Hematopoietic multipotent progenitor cell treated with erythropoietin and hydrocortisone succinate and interleukin-3 and kit ligand, for 8 days (in vitro differentiated cells): Measurements from ENCODE around the gene CLDN15.
"Not testable (repeated sequence)": the region's sequence is repeated elsewhere in the genome, so short reads cannot be mapped to it uniquely, and the experiment has no call there.

Experiments used
- DNase-seq: peaks from one replicate; pipeline ENCODE4 v3.0.0-alpha.2; 2015

The CLDN15 gene, protein sequence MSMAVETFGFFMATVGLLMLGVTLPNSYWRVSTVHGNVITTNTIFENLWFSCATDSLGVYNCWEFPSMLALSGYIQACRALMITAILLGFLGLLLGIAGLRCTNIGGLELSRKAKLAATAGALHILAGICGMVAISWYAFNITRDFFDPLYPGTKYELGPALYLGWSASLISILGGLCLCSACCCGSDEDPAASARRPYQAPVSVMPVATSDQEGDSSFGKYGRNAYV

DNA sequence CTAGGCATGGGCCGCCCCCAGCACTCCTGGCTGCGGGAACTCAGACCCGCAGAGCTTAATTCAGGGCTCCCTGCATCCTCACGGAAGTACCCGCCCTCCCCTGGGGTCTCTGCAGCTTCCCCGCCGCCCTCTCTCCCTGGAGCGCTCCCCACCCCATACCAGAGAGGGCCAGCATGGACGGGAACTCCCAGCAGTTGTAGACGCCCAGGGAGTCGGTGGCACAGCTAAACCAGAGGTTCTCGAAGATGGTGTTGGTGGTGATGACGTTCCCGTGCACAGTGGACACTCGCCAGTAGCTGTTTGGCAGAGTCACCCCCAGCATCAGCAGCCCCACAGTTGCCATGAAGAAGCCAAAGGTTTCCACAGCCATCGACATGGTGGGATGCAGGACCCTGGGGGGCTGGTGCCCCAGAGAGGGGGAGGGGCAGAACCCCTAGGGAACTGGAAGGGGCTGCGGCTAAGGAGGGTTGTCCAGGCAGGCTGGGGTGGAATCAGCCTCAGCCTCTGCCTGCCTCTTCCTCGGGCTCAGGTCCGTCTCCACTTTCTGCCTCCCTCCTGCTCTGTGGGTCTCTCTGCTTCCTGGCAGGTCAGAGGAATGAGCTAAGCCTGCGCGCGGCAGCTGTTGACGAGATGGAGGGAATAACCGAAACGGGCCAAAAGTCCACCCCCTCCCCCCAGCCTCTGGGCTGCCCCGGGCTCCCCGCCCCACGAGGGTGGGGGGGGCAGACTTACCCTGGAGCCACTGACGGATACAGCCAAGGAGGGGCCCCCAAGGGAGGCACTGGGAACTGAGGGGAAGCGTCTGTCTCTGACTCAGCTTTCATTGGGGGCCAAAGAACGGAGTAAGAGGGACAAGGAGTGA, at the start of gene CLDN15:
CLDN15 (minus strand) TSS at position 597 of the 862 bp plus-strand sequence; CDS start at position 376, 221 bp downstream.
- DNase-seq, result no peak

DNA sequence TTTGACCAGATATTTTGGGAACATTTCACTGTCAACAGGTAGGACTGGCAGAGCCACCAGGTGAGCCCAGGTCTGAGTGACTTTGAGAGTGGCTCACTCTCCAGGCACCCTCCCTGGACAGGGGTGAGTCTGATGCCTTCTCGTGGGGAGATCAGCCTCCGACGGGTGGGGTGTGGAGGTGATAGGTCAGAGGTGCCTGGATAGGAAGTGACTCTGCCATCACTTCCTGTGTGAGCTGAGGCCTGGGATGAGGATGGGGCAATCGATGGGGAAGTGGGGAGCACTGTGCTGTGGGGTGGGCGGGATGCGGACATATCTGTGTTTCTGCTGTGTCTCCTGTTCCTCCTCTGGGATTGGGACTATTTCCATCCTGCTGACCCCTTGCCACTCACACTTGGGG, 49.4 kb upstream of the CLDN15 start:
- no peak for DNase-seq

DNA sequence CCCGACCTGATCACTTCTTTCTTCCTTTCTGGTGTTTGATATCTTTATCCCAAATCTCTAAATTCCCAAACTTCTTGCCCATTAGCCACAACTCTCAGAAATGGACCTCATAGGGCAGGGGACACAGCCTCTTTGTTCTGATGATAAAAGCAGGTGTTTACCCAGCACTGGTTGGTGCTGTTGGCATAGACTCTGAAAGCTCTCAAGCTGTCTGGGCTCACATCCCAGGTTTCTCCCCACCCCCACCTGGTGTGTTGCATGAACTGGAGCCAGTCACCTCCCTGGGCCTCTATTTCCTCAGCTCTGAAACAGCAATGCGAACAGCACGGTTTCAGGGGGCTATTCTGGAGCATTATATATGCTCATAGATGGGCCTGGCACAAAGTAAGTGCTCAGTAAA, 48.3 kb upstream of the CLDN15 start:
- DNase-seq, result not testable (repeated sequence)

DNA sequence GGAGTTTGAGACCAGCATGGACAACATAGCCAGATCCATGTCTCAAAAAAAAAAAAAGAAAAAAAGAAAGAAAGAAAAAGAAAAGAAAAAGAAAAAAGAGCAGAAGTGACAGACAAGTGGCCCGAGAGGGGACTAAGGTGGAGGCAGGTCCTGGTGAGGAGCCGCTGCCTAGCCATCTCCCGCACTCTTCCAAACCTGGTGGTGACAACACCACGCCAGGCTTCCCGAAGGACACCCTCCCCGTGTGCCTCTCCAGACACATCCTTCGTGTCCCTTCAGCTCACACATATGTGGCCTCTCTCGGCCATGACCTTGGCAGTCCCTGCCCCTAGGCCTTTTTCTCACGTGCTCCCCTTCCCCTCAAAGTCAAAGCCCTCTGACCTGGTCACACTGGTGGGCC, 47.6 kb upstream of the CLDN15 start:
- no peak for DNase-seq

DNA sequence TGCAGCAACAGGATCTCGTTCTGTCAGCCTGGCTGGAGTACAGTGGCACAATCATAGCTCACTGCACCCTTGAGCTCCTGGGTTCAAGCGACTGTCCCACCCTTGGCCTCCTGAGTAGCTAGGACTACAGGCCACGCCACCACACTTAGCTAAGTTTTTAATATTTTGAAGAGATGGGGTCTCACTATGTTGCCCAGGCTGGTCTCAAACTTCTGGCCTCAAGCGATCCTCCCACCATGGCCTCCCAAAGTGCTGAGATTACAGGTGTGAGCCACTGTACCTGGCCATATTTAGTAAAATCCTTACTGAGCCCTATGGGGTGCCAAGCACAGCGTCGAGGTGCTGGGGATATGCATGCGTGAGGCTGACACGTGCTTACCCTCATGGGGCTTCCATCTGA, 43.3 kb upstream of the CLDN15 start:
- not testable (repeated sequence) for DNase-seq

DNA sequence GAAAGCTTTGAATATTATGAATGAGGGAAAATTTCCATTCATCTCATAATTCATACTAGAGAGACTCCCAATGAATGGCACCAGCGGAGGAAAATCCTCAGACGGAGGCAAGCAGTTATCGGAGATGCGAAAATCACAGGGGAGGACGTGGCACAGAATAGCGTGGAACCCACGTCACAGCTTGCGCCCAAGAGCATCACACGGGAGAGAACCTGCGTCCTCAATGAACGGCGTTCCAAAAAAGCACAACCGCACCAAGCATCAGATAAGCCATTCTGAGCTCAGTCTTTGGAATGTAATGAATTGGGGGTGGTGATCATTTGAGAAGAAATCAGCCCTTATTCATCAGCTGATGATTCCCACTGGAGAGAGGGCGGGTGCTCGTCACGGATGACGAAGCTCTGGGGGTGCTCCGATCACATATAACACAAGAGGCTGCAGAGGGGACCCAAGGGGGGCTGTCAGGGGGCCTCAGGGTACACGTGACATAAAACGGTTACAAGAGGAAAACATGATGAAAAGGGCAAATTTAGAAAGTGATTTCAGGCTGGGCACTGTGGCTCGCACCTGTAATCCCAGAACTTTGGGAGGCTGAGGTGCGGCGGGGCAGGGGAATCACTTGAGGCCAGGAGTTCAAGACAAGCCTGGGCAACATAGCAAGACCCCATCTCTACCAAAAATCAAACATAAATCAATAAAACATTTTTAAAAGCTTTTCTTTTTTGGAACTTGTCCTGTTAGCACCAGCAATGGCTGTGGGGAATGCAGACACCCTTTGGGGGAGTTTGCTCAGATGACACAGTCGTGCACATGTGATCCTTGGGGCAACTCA, 41.1 kb upstream of the CLDN15 start:
- no peak for DNase-seq

DNA sequence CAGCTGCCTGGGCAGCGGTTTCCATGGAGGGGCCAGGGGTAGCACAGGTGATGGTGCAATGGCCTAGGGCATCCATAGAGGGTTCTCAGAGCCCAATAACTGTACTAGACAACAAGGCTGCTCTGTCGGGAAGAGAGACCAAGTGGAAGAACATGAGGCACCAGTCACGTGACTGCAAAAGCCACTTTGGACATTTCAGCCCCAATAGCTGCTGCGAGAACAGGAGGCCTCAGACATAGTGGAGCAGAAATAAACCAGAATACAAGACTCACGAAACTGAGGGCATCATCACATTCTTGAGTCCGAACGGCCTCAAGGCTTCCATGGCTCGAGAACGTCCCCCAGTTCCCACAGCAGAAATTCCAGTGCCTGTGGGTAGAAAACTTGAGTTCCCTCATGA, 39.6 kb upstream of the CLDN15 start:
- no peak for DNase-seq

DNA sequence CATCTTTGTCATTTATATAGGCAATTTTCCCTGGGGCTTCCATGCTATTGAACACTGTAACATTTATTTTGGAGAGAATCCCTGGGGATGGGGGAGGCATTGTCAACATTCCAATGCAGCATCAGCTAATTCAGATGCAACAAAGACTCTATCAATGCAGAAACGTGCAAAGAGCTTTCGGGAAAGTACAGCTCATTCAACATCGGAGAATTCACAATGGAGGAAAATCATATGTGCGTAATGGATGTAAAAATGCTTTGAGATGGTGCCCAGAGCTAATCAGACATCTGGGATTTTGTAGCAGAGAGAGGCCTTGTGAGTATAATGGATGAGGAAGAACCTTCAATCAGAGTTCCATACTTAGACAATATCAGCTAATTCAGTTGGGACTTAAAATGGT, 35.6 kb upstream of the CLDN15 start:
- DNase-seq, result no peak

DNA sequence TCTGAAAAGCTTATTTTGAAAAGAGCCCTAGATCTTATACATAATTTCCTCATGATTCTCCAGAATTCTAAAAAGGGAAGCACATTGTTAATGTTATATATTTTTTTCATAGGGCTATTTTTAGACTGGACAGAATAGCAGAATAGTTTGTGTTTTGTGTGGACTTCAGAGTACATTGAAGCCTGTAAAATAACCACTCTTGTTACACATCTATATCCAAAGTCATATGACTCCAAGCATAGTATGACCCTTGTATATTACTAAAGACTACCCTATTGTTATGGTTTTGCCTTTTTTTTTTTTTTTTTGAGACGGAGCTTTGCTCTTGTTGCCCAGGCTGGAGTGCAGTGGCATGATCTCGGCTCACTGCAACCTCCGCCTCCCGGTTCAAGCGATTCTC, 33.4 kb upstream of the CLDN15 start:
- no peak for DNase-seq

DNA sequence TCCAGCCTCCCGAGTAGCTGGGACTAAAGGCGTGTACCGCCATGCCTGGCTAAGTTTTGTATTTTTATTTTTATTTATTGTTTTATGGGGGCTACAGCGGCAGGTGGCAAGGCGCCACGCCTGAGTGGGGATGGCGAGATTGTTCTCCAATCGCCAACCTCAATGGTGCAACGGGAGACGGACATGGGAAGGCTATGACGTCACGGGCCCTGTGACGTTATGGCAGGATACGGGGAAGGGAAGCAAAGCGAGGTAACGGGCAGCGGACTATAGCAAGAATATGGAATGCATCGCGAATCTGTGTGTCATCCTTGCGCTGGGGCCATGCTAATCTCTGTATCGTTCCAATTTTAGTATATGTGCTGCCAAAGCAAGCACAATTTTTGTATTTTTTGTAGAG, 32.1 kb upstream of the CLDN15 start:
- no peak for DNase-seq

DNA sequence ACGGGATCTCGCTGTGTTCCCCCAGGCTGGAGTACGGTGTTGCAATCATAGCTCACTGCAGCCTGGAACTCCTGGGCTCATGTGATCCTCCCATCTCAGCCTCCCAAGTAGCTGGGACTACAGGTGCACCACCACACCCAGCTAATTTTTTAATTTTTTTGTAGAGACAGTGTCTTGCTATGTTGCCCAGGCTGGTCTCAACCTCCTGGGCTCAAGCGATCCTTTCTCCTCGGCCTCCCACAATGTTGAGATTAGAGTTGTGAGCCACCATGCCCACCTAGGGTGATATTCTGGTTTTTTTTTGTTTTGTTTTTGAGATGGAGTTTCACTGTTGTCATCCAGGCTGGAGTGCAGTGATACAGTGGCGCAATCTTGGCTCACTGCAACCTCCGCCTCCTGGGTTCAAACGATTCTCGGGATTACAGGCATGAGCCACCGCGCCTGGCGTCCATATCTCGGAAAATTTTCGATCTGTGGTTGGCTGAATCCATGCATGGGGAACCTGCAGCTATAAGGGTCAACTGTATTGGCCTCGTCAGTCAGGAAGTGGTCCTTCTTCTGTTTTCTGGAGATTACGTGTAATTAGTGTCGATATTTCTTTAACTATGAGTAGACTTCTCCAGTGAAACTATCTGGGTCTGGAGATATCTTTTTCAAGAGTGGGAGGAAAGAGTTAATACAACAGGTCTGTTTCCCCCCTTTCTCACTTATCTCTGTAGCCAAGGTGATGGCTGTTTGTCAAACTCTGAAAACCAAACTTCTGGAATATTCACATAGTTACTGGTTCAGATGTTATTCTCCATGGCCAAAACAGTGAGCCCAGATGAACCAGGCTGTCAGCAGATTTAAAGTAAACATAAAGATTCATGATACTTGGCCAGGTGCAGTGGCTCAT, 28.3 kb upstream of the CLDN15 start:
- DNase-seq, result peak; percentile 62

DNA sequence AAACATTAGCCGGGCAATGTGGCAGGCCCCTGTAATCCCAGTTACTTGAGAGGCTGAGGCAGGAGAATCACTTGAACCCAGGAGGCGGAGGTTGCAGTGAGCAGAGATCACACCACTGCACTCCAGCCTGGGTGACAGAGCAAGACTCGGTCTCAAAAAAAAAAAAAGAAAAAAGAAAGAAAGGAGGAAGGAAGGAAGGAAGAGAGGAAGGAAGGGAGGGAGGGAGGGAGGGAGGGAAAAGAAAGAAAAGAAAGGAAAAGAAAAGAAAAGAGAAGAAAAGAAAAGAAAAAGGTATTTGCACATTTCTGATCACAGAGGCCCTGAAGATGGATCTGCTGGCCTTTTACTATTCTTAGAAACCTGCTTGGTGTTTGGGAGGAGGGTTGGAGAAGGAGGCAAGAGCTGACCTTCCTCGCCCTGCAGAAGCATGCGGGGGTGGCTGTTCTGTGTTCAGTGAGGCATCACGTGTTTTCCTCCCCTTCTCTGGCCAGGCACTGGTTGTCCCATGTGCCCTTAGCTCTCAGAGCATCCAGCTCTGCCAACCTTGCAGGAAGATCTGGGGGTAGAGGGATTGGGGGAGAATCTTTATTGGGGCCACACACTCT, 26.6 kb upstream of the CLDN15 start:
- DNase-seq, result not testable (repeated sequence)

DNA sequence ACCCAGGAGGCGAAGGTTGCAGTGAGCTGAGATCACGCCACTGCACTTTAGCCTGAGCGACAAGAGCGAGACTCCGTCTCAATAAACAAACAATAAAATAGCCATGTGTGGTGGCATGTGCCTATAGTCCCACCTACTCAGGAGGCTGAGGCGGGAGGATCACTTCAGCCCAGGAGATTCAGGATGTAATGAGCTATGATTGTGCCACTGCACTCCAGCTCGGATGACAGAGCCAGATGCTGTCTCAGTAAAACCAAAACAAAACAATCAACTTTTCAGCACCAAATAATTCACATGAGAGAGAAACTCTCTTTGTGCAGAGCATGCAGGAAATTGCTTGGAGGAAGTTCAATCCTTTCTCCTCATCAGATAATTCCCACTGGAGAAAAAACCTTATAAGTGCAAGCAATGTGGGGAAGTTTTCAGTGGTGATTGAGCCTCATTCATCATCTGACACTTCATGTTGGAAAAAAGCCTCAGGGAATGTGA, 20.7 kb upstream of the CLDN15 start:
- DNase-seq, result no peak

DNA sequence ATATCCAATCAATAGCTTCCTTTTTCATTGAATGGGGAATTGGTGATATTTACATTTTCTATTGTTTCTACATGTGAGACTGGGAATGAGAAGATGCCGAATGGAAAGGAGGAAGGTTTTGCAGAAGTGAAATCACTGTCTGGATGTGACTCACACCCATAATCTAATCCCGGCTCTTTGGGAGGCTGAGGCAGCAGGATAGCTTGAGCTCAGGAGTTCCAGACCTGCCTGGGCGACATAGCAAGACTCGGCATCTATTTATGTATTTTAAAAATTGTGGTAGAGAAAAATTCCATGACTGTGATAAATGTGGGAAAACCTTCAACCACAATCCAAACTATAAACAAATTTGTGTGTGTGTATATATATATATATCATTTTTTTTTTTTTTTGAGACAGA, 18.2 kb upstream of the CLDN15 start:
- no peak for DNase-seq

DNA sequence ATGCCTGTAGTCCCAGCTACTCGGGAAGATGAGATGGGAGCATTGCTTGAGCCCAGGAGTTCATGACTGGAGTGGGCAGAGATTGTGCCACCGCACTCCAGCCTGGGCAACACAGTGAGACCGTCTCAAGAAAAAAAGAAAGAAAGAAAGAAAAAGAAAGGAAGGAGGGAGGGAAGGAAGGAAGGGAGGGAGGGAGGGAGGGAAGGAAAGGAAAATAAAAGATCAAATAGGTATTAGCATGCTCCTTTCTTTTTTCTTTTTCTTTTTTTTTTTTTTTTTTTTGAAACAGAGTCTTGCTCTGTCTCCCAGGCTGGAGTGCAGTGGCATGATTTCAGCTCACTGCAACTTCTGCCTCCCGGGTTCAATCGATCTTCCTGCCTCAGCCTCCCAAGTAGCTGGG, 15.6 kb upstream of the CLDN15 start:
- not testable (repeated sequence) for DNase-seq

DNA sequence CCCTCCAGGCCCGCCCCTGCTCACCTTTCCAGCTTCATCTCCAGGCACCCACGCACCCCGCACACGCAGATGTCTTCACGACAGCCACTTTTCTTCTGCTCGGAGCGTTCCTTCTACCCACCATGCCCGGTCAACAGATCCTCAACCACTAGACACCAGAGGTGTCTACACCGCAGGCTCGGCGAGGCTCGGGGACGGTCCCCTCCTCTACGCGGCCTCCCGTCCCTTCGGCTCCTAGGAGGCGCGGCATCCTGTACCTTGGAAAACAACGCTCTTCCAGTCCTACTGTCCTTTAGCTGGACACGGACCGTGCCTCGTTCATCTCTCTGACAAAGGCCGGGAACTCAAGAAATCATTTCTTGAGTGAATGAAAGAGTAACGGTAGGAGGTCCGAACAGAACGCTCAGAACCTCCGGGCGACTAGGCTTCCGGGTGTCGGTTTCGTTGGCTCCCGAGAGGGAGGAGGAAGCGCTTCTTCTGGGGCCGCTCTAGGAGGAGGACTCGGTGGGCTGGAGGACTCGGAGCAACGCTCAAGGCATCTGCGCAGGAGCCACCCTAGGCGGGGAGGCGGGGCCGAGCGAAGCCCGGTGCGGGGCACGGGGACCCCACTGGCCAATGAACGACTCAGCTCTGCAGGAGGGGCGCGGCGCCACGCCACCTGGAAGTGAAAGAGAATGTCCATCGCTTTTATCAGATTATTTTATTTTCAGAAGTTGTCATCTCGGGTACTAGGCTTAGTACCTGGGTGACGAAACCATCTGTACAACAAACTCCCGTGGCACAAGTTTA, 14.5 kb upstream of the CLDN15 start:
- DNase-seq, result peak; percentile 97

DNA sequence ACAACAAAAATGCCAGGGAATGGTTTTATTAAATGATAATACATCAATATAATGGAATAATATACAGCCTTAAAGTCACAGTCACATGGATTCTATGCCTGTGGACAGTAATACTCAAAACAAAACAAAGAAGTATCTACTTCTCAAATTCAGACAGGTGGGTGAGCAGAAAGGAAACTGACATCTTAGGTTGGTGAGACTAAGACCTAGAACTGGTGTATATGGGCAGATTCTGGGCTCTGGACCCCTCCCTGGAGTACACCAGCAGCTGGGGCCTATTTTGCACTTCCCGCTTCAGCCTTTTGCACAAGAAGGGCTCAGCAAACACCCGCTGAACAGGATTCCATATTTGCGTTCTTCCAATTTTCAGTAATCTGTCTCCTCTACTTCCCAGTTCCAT, 12.7 kb upstream of the CLDN15 start:
- DNase-seq, result no peak

DNA sequence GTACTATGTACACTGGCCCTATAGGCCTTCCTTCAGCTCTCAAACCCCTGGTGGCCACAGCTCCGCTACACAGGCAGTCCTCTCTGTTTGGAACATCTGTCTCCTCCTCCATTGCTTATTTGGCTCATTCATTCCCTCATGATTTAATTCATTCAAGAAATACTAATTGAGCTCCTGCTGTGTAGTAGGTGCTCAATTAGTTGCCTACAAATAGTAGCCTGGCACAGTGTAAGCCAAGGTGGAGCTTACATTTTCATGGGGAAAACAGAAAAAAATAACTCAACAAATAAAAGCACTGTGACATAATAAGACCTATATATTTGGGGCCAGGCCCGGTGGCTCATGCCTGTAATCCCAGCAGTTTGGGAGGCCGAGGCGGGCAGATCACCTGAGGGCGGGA, 10.7 kb upstream of the CLDN15 start:
- no peak for DNase-seq

DNA sequence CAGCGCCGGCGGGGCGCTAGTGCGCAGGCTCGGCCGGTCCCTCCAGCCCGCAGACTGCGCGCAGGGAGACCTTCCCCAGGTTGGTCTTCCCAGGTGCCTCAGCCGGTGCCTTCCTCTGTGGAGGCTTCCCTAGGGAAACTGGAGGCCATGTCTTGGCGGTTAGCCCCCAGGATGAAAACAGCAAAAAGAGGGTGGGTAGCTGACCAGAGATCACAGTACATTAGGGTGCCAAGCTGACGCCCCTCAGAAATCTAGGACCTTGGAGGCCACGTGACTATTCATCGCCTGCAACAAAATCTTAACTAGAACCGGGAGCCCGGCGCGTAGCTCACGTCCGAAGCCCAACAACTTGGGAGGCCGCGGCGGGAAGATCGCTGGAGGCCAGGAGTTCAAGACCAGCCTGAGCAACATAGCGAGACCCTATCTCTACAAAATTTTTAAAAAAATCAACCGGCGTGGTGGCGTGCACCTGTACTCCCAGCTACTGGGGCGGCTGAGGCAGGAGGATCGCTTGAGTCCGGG, 7.6 kb upstream of the CLDN15 start:
- no peak for DNase-seq

DNA sequence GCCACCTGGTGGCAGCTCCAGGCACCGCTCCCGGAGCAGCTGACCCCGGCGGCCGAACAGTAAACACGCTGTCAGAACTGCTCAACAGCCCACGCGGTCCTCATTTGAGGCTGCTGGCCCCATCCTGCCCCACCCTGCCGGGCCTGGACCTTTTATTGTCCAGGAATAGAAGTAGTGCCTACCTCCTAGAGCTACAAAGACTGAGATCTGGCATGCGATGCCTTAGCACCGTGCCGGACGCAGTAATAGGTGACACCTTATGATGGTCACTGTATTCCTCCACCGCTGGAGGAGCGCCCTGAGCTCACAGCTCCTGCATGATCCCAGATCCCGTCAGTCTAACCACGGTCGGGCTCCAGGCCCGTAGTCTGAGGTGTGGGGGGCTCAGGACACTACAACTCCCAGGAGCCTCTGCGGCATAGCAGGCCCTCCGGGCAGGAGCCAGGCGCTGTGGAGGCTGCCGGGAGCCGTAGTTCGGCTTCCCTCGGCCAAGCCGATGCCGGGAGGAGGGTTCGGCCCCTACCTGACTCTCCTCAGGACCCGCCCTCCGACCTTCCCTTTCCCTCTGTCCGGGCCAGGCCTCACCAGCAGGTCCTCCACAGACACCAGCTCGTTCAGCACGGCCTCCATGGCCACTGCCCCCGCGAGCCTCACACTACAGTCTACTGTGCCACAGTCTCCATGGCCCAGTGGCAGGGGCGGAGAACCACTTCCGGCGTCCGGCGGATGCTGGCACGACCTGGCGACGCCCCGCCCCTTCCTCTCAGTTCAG, 7.0 kb upstream of the CLDN15 start, which contains the start of gene FIS1:
FIS1 (minus strand) TSS at position 707 of the 772 bp plus-strand sequence; CDS start at position 630, 77 bp downstream.
- peak; percentile 91 for DNase-seq
